HepG2 (cell line): ENCODE measurements around the gene SLC2A8. TPM values are rescaled to one million over a fixed set of nuclear protein-coding genes. Genes with fewer than 3 reads are reported as not detected.

Experiments used
- CCDC6 ChIP-seq: sonication (generic); formaldehyde crosslinking; IDR thresholded peaks from 2 replicates; pipeline ENCODE4 v1.8.1; 2022; ENCODE audit warnings: mild to moderate bottlenecking, missing genetic modification reagents, moderate library complexity
- GLI4 ChIP-seq: sonication (generic); formaldehyde crosslinking; IDR thresholded peaks from 2 replicates; pipeline ENCODE4 v1.5.1; 2020; ENCODE audit warnings: missing genetic modification reagents, mild to moderate bottlenecking, moderate library complexity, borderline replicate concordance
- HDAC2 ChIP-seq: sonication (generic); formaldehyde crosslinking; IDR thresholded peaks from 2 replicates; pipeline ENCODE4 v1.4.0; 2020; ENCODE audit warnings: missing genetic modification reagents
- HES4 ChIP-seq: sonication (generic); formaldehyde crosslinking; IDR thresholded peaks from 2 replicates; pipeline ENCODE4 v1.9.0; 2021; ENCODE audit warnings: mild to moderate bottlenecking, missing genetic modification reagents, borderline replicate concordance
- ISL2 ChIP-seq: sonication (generic); formaldehyde crosslinking; IDR thresholded peaks from 2 replicates; pipeline ENCODE4 v1.5.0; 2020; ENCODE audit warnings: missing genetic modification reagents
- MEIS2 ChIP-seq: sonication (generic); formaldehyde crosslinking; IDR thresholded peaks from 2 replicates; pipeline ENCODE4 v1.9.0; 2021; ENCODE audit warnings: mild to moderate bottlenecking, missing genetic modification reagents
- NR0B2 ChIP-seq: sonication (generic); formaldehyde crosslinking; IDR thresholded peaks from 2 replicates; pipeline ENCODE4 v1.4.0; 2020; ENCODE audit warnings: mild to moderate bottlenecking, missing genetic modification reagents
- PPARG ChIP-seq: conservative IDR thresholded peaks from 2 replicates; pipeline ENCODE4 v1.6.1; 2016; ENCODE audit warnings: missing biosample characterization, missing genetic modification reagents
- SIN3A ChIP-seq: IDR thresholded peaks from 2 replicates; pipeline ENCODE4 v1.6.1; 2011; ENCODE audit warnings: low read depth, mild to moderate bottlenecking, control low read depth, low read length, borderline replicate concordance
- TGIF2 ChIP-seq: IDR thresholded peaks from 2 replicates; pipeline ENCODE4 v1.6.1; 2016; ENCODE audit warnings: control low read depth, missing compliant biosample characterization
- ZBTB20 ChIP-seq: sonication (generic); formaldehyde crosslinking; IDR thresholded peaks from 2 replicates; pipeline ENCODE4 v1.8.1; 2023; ENCODE audit warnings: missing genetic modification reagents, low read depth, mild to moderate bottlenecking, borderline replicate concordance
- ZNF225 ChIP-seq: sonication (generic); formaldehyde crosslinking; IDR thresholded peaks from 2 replicates; pipeline ENCODE4 v1.4.0; 2020; ENCODE audit warnings: mild to moderate bottlenecking, missing genetic modification reagents
- ZNF747 ChIP-seq: sonication (generic); formaldehyde crosslinking; IDR thresholded peaks from 2 replicates; pipeline ENCODE4 v1.8.1; 2023; ENCODE audit warnings: missing genetic modification reagents, mild to moderate bottlenecking, borderline replicate concordance
- polyA plus RNA-seq, 8 experiments: library from polyadenylated mRNA; depleted of rRNA in 3 of 8; stranded (reverse) in 7 of 8; unstranded in 1 of 8; fragments of >200 nt; fragmentation: Illumina TruSeq in 4 of 8; extraction: Trizol in 4 of 8; gene quantifications; 2 replicates each; pipeline versions ENCODE4 v1.2.1 to v1.2.3, GENCODE V29; 2011 to 2016; ENCODE audit warnings: low read depth in 4 of 8, missing spikeins in 1 of 8, mixed read lengths in 1 of 8; ENCODE audit not compliant: insufficient read depth in 1 of 8
- total RNA-seq, 5 experiments: library from RNA; depleted of rRNA; stranded (reverse); fragments of >200 nt; fragmentation: Illumina TruSeq; extraction: Trizol; gene quantifications; 2 replicates each; pipeline ENCODE4 v1.2.3, GENCODE V29; 2016; ENCODE audit warnings: low read depth in 1 of 5
- TF ChIP-seq, protein P1 (sequence below): sonication (generic); formaldehyde crosslinking; IDR thresholded peaks from 2 replicates; pipeline ENCODE4 v1.8.0; 2022; ENCODE audit warnings: missing genetic modification reagents, mild to moderate bottlenecking, inconsistent platforms, borderline replicate concordance
- TF ChIP-seq, protein P2 (sequence below): sonication (generic); formaldehyde crosslinking; IDR thresholded peaks from 2 replicates; pipeline ENCODE4 v1.4.0; 2020; ENCODE audit warnings: missing genetic modification reagents
- TF ChIP-seq, protein P3 (sequence below): fragments of 450-650 bp; IDR thresholded peaks from 2 replicates; pipeline ENCODE4 v1.6.1; 2016
- TF ChIP-seq, protein P4 (sequence below): sonication (generic); formaldehyde crosslinking; IDR thresholded peaks from 2 replicates; pipeline ENCODE4 v1.8.1; 2023; ENCODE audit warnings: mild to moderate bottlenecking, inconsistent platforms, moderate library complexity, missing genetic modification reagents, borderline replicate concordance
- TF ChIP-seq, protein P5 (sequence below): sonication (generic); formaldehyde crosslinking; IDR thresholded peaks from 2 replicates; pipeline ENCODE4 v1.4.0; 2020; ENCODE audit warnings: mild to moderate bottlenecking, missing genetic modification reagents
- TF ChIP-seq, protein P6 (sequence below): sonication (generic); formaldehyde crosslinking; IDR thresholded peaks from 2 replicates; pipeline ENCODE4 v1.4.0; 2020; ENCODE audit warnings: missing genetic modification reagents

SLC2A8 gene
- total and polyA plus RNA-seq, 2 of the 13 experiments (the other 11 are each of a cell fraction or from before 2014, with no cell fraction given), result 22.6 to 48.6 TPM

DNA sequence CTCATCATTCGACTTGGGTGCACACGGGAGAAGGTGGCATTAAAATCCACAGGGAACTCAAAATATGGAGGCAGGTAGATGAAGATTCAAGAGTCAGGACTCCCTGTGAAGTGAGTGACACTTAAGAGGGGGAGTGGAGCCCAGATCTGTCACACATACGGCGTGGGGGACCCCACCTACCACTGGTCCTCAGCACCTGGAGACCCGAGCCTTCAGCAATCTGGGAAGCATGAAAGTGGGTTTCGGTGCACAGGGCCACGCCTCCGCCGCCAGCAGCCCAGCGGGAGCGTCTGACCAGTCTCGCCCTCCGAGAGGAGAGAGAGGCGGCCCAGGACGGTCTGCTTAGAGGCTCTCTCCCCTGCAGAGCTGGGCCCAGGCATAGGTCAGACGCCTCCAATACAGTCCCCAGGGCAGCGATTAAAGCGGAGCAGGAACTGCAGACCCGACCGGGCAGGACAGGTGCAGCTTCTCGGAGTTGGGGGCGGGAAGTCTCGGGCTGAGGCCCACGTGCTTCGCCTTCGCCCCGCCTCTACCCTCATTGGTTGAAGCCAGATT is 639 bp upstream of the SLC2A8 start (continued):
- TF ChIP-seq, protein P1, sequence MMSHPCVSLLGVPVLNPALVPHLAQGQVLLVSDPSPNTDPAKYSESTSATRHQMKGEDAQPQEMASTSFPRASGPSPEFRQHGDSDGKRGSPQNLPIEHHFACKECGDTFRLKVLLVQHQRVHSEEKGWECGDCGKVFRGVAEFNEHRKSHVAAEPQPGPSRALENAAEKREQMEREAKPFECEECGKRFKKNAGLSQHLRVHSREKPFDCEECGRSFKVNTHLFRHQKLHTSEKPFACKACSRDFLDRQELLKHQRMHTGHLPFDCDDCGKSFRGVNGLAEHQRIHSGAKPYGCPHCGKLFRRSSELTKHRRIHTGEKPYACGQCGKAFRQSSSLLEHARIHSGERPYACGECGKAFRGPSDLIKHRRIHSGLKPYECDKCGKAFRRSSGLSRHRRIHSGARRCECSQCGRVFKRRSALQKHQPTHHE (CRISPR knock-in tag), result peak; percentile 54; the same call in 1 of the 2 replicates
- TF ChIP-seq, protein P2, sequence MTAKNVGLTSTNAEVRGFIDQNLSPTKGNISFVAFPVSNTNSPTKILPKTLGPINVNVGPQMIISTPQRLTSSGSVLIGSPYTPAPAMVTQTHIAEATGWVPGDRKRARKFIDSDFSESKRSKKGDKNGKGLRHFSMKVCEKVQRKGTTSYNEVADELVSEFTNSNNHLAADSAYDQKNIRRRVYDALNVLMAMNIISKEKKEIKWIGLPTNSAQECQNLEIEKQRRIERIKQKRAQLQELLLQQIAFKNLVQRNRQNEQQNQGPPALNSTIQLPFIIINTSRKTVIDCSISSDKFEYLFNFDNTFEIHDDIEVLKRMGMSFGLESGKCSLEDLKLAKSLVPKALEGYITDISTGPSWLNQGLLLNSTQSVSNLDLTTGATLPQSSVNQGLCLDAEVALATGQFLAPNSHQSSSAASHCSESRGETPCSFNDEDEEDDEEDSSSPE (CRISPR knock-in tag), result peak; percentile 81
- TF ChIP-seq, protein P3, sequence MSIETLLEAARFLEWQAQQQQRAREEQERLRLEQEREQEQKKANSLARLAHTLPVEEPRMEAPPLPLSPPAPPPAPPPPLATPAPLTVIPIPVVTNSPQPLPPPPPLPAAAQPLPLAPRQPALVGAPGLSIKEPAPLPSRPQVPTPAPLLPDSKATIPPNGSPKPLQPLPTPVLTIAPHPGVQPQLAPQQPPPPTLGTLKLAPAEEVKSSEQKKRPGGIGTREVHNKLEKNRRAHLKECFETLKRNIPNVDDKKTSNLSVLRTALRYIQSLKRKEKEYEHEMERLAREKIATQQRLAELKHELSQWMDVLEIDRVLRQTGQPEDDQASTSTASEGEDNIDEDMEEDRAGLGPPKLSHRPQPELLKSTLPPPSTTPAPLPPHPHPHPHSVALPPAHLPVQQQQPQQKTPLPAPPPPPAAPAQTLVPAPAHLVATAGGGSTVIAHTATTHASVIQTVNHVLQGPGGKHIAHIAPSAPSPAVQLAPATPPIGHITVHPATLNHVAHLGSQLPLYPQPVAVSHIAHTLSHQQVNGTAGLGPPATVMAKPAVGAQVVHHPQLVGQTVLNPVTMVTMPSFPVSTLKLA, result peak; percentile 81
- TF ChIP-seq NR0B2 (CRISPR knock-in tag), result peak; percentile 69
- 0 out of 2 replicates have a peak, but pooled peaks have one; percentile 6 for TF ChIP-seq ISL2 (CRISPR knock-in tag)
- TF ChIP-seq, protein P4, sequence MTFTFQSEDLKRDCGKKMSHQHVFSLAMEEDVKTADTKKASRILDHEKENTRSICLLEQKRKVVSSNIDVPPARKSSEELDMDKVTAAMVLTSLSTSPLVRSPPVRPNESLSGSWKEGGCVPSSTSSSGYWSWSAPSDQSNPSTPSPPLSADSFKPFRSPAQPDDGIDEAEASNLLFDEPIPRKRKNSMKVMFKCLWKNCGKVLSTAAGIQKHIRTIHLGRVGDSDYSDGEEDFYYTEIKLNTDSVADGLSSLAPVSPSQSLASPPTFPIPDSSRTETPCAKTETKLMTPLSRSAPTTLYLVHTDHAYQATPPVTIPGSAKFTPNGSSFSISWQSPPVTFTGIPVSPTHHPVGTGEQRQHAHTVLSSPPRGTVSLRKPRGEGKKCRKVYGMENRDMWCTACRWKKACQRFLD (CRISPR knock-in tag), result peak; percentile 53; the same call in 1 of the 2 replicates
- TF ChIP-seq ZBTB20 (CRISPR knock-in tag), result no peak
- peak; percentile 95 for TF ChIP-seq SIN3A
- peak; percentile 31; the same call in 1 of the 2 replicates for TF ChIP-seq HDAC2 (CRISPR knock-in tag)
- TF ChIP-seq TGIF2 (CRISPR knock-in tag), result peak; percentile 90
- 0 out of 2 replicates have a peak, but pooled peaks have one; percentile 48 for TF ChIP-seq ZNF747 (CRISPR knock-in tag)
- 0 out of 2 replicates have a peak, but pooled peaks have one; percentile 77 for TF ChIP-seq HES4 (CRISPR knock-in tag)
- TF ChIP-seq MEIS2 (CRISPR knock-in tag), result 0 out of 2 replicates have a peak, but pooled peaks have one; percentile 20
- TF ChIP-seq, protein P5, sequence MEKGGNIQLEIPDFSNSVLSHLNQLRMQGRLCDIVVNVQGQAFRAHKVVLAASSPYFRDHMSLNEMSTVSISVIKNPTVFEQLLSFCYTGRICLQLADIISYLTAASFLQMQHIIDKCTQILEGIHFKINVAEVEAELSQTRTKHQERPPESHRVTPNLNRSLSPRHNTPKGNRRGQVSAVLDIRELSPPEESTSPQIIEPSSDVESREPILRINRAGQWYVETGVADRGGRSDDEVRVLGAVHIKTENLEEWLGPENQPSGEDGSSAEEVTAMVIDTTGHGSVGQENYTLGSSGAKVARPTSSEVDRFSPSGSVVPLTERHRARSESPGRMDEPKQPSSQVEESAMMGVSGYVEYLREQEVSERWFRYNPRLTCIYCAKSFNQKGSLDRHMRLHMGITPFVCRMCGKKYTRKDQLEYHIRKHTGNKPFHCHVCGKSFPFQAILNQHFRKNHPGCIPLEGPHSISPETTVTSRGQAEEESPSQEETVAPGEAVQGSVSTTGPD (CRISPR knock-in tag), result no peak
- TF ChIP-seq GLI4 (CRISPR knock-in tag), result peak; percentile 7; the same call in 1 of the 2 replicates
- peak; percentile 63; the same call in 1 of the 2 replicates for TF ChIP-seq CCDC6 (CRISPR knock-in tag)
- TF ChIP-seq ZNF225 (CRISPR knock-in tag), result peak; percentile 78; the same call in 1 of the 2 replicates
- no peak for TF ChIP-seq PPARG
- TF ChIP-seq, protein P6, sequence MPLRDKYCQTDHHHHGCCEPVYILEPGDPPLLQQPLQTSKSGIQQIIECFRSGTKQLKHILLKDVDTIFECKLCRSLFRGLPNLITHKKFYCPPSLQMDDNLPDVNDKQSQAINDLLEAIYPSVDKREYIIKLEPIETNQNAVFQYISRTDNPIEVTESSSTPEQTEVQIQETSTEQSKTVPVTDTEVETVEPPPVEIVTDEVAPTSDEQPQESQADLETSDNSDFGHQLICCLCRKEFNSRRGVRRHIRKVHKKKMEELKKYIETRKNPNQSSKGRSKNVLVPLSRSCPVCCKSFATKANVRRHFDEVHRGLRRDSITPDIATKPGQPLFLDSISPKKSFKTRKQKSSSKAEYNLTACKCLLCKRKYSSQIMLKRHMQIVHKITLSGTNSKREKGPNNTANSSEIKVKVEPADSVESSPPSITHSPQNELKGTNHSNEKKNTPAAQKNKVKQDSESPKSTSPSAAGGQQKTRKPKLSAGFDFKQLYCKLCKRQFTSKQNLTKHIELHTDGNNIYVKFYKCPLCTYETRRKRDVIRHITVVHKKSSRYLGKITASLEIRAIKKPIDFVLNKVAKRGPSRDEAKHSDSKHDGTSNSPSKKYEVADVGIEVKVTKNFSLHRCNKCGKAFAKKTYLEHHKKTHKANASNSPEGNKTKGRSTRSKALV (CRISPR knock-in tag), result 0 out of 2 replicates have a peak, but pooled peaks have one; percentile 33
